AG04449 (cell line): Measurements from ENCODE around the gene AGBL4.

ENCODE experiments used
- CTCF ChIA-PET: fragments of 350-600 bp; formaldehyde crosslinking; extraction: SDS; loops from one replicate; lab custom pipeline; 2021; ENCODE audit warnings: antibody characterized with exemption; lab: Yijun Ruan, JAX
- POLR2A ChIA-PET: fragments of 400-600, 350-600 bp; formaldehyde crosslinking; extraction: SDS; loops from one replicate; lab custom pipeline; 2020; ENCODE audit warnings: antibody characterized with exemption, inconsistent platforms; lab: Yijun Ruan, JAX
- DNase-seq: peaks from one replicate; pipeline ENCODE4 v3.0.0-alpha.2; 2010; ENCODE audit warnings: low read depth, low spot score
- H3K4me3 ChIP-seq: 2 replicates; pipeline ENCODE4 v1.5.1; 2011; ENCODE audit warnings: low read depth, mild to moderate bottlenecking, control low read depth, low read length
- CTCF ChIP-seq: IDR thresholded peaks from one replicate; pipeline ENCODE4 v1.5.1; 2011; ENCODE audit warnings: mild to moderate bottlenecking, moderate library complexity, low read length, control low read depth, inconsistent platforms; ENCODE audit not compliant: insufficient read depth; ENCODE audit errors: missing control alignments

Gene AGBL4

GRCh38 chr1:48744032-48744431 lies 1279.7 kb downstream of the AGBL4 start:
- ChIA-PET POLR2A (no interaction called here), CTCF (interaction anchor here (1.1 kb wide), 1 partner anchor 47 kb away, joined by 4 read pairs; no protein-coding TSS in a partner anchor)
- no peak for TF ChIP-seq CTCF
- DNase-seq, result no peak
- no peak overlapping the region for H3K4me3 ChIP-seq

- CTCF ChIA-PET, result interaction anchor here (1.1 to 1.2 kb wide), 2 partner anchors 22 to 47 kb away, joined by 3 to 4 read pairs; no protein-coding TSS in a partner anchor
- no peak for TF ChIP-seq CTCF
- POLR2A ChIA-PET, result no interaction called here
These were observed 1280.3 kb downstream of the AGBL4 start for GRCh38 chr1:48743480-48743879.

GRCh38 chr1:48741380-48741779 lies 1282.4 kb downstream of the AGBL4 start:
- no peak for DNase-seq
- ChIA-PET CTCF (no interaction called here), POLR2A (no interaction called here)
- no peak for TF ChIP-seq CTCF
- H3K4me3 ChIP-seq, result no peak overlapping the region

More at GRCh38 chr1:48743480-48743879, 1280.3 kb downstream of the AGBL4 start:
- no peak overlapping the region for H3K4me3 ChIP-seq
- DNase-seq, result no peak

- DNase-seq, result no peak
- CTCF ChIA-PET, result no interaction called here
- POLR2A ChIA-PET, result no interaction called here
These were observed 1283.1 kb downstream of the AGBL4 start for GRCh38 chr1:48740621-48741020.

GRCh38 chr1:48739091-48739490 lies 1284.7 kb downstream of the AGBL4 start:
- CTCF ChIA-PET, result no interaction called here
- no peak for TF ChIP-seq CTCF
- POLR2A ChIA-PET, result no interaction called here
- no peak overlapping the region for H3K4me3 ChIP-seq
- DNase-seq, result no peak

More at GRCh38 chr1:48740621-48741020, 1283.1 kb downstream of the AGBL4 start:
- H3K4me3 ChIP-seq, result no peak overlapping the region
- TF ChIP-seq CTCF, result no peak

- DNase-seq, result no peak
- TF ChIP-seq CTCF, result no peak
- ChIA-PET CTCF (no interaction called here), POLR2A (no interaction called here)
- H3K4me3 ChIP-seq, result no peak overlapping the region
These were observed 1285.4 kb downstream of the AGBL4 start for GRCh38 chr1:48738356-48738755.
